Keratinocyte (primary cell): ENCODE measurements around the gene NTN3. TPM values are rescaled to one million over a fixed set of nuclear protein-coding genes. Genes with fewer than 3 reads are reported as not detected.

Source experiments
- DNase-seq: peaks from one replicate; pipeline ENCODE4 v3.0.0-alpha.2; 2011; ENCODE audit warnings: low read depth, missing footprints, low spot score
- FAIRE-seq: peaks from 2 replicates; lab custom pipeline; 2011; peaks lifted over from hg19 to GRCh38; lab: Jason Lieb, UNC
- H2AFZ ChIP-seq: 2 replicates; pipeline ENCODE4 v1.6.0; 2012; ENCODE audit warnings: low read length, control low read depth, inconsistent platforms; ENCODE audit not compliant: control insufficient read depth
- H3K27ac ChIP-seq: 2 replicates; pipeline ENCODE4 v1.5.1; 2011; ENCODE audit warnings: low read length; ENCODE audit not compliant: control insufficient read depth, insufficient read depth
- H3K27me3 ChIP-seq: 3 replicates; pipeline ENCODE4 v1.6.0; 2011; ENCODE audit warnings: low read length; ENCODE audit not compliant: control insufficient read depth, insufficient read depth; ENCODE audit errors: extremely low read depth
- H3K36me3 ChIP-seq, 2 experiments: 2 replicates in 1 of 2; 3 replicates in 1 of 2; pipeline ENCODE4 v1.5.1; 2011; ENCODE audit warnings: low read length in 2 of 2, mild to moderate bottlenecking in 1 of 2; ENCODE audit not compliant: control insufficient read depth in 2 of 2, insufficient read depth in 2 of 2; ENCODE audit errors: extremely low read depth in 1 of 2
- H3K4me1 ChIP-seq: 3 replicates; pipeline ENCODE4 v1.5.1; 2011; ENCODE audit warnings: low read length; ENCODE audit not compliant: control insufficient read depth, insufficient read depth; ENCODE audit errors: extremely low read depth
- H3K4me2 ChIP-seq: 3 replicates; pipeline ENCODE4 v1.6.0; 2011; ENCODE audit warnings: low read depth, low read length; ENCODE audit not compliant: control insufficient read depth, insufficient read depth; ENCODE audit errors: extremely low read depth
- H3K4me3 ChIP-seq, 3 experiments: fragments of 200-600 bp in 1 of 3; sonication (generic) in 1 of 3; 2 replicates in 2 of 3; 3 replicates in 1 of 3; pipeline ENCODE4 v1.5.1; 2011 to 2016; ENCODE audit warnings: low read length in 3 of 3, mild to moderate bottlenecking in 3 of 3, control low read depth in 2 of 3, inconsistent platforms in 1 of 3, low read depth in 1 of 3, mixed read lengths in 1 of 3, mixed run types in 1 of 3, moderate library complexity in 1 of 3; ENCODE audit not compliant: control insufficient read depth in 2 of 3, insufficient read depth in 2 of 3; ENCODE audit errors: extremely low read depth in 1 of 3
- H3K79me2 ChIP-seq: 2 replicates; pipeline ENCODE4 v1.6.0; 2012; ENCODE audit warnings: low read length; ENCODE audit not compliant: control insufficient read depth, insufficient read depth
- H3K9ac ChIP-seq: 3 replicates; pipeline ENCODE4 v1.6.0; 2011; ENCODE audit warnings: low read length; ENCODE audit not compliant: control insufficient read depth, insufficient read depth; ENCODE audit errors: extremely low read depth
- H3K9me1 ChIP-seq: 3 replicates; pipeline ENCODE4 v1.6.0; 2011; ENCODE audit warnings: low read length; ENCODE audit not compliant: control insufficient read depth, insufficient read depth; ENCODE audit errors: extremely low read depth
- H3K9me3 ChIP-seq: 2 replicates; pipeline ENCODE4 v1.5.1; 2012; ENCODE audit warnings: low read depth, low read length; ENCODE audit not compliant: control insufficient read depth
- H4K20me1 ChIP-seq: 3 replicates; pipeline ENCODE4 v1.6.0; 2011; ENCODE audit warnings: low read length; ENCODE audit not compliant: control insufficient read depth, insufficient read depth; ENCODE audit errors: extremely low read depth
- CTCF ChIP-seq, 3 experiments: IDR thresholded peaks in 1 of 3; conservative IDR thresholded peaks in 1 of 3; optimal IDR thresholded peaks in 1 of 3; 2 replicates in 2 of 3; 3 replicates in 1 of 3; pipeline versions ENCODE3 to v1.5.1; 2011; ENCODE audit warnings: low read length in 3 of 3, mild to moderate bottlenecking in 3 of 3, moderate library complexity in 2 of 3, control low read depth in 1 of 3, inconsistent platforms in 1 of 3; ENCODE audit not compliant: insufficient read depth in 2 of 3; ENCODE audit errors: extremely low read depth in 1 of 3
- EZH2 ChIP-seq: IDR thresholded peaks from one replicate; pipeline ENCODE4 v1.6.1; 2012; ENCODE audit warnings: inconsistent platforms, mild to moderate bottlenecking, low read length, moderate library complexity
- dilution Hi-C: fragments of 300-500 bp; cut with MboI; formaldehyde crosslinking; loops from one replicate; pipeline ENCODE4 v1.7.0; 2020; ENCODE audit warnings: low sequenced_read_pairs; ENCODE audit not compliant: extremely low pct_ligation_motif_present
- polyA plus RNA-seq, 5 experiments: library from polyadenylated mRNA; depleted of rRNA in 3 of 5; stranded (reverse) in 3 of 5; stranded (forward) in 1 of 5; unstranded in 1 of 5; fragments of >200 nt; gene quantifications; 1 replicate in 1 of 5; 2 replicates in 3 of 5; 3 replicates in 1 of 5; pipeline versions ENCODE4 v1.2.1 to v1.2.3, GENCODE V29; 2011 to 2012; ENCODE audit warnings: missing spikeins in 2 of 5, low read depth in 1 of 5, low replicate concordance in 1 of 5

Gene NTN3
- polyA plus RNA-seq, 1 donor (not counting 4 experiments of a cell fraction or from before 2014, with no cell fraction given) = not detected

- Histone ChIP-seq H3K9me1 (no peaks in the 10 kb centered on the region), H3K79me2 (peaks cover 15% of the 10 kb centered on the region), H3K4me1 (peaks cover 9% of the 10 kb centered on the region), H3K27ac (no peak overlapping the region), H3K27me3 (no peaks in the 10 kb centered on the region), H3K36me3 (peaks cover 0 to 1% of the 10 kb centered on the region in 2 experiments), H3K4me3 (no peak overlapping the region), H3K4me2 (no peak overlapping the region), H3K9me3 (no peaks in the 10 kb centered on the region), H2AFZ (no peak overlapping the region), H3K9ac (no peak overlapping the region), H4K20me1 (peaks cover 3% of the 10 kb centered on the region)
- TF ChIP-seq EZH2 (no peak), CTCF (optimal IDR thresholded peaks at IDR 0.05 in 1 of 3, IDR thresholded peaks at IDR 0.05 in 1 of 3, conservative IDR thresholded peaks at IDR 0.05 in 1 of 3; ENCODE audit: extremely low read depth in 1 of 3, insufficient read depth in 2 of 3, low read length in 3 of 3) (no peak)
- dilution Hi-C loops = no loop called here
- FAIRE-seq = no peak
- DNase-seq = no peak
Measured at GRCh38 chr16:2425825-2426430, 45.2 kb upstream of the NTN3 start.

GRCh38 chr16:2426941-2427361 is 44.1 kb upstream of the NTN3 start:
- FAIRE-seq (no peak), DNase-seq (no peak)
- Histone ChIP-seq H3K9me1 (no peaks in the 10 kb centered on the region), H4K20me1 (peaks cover 3% of the 10 kb centered on the region), H3K4me2 (no peak overlapping the region), H3K27ac (no peak overlapping the region), H3K27me3 (no peaks in the 10 kb centered on the region), H3K36me3 (peaks cover 0 to 4% of the 10 kb centered on the region in 2 experiments), H3K9me3 (no peaks in the 10 kb centered on the region), H3K4me1 (peaks cover 12% of the 10 kb centered on the region), H3K4me3 (no peak overlapping the region), H3K79me2 (peaks cover 20% of the 10 kb centered on the region), H2AFZ (no peak overlapping the region), H3K9ac (no peak overlapping the region)
- dilution Hi-C loops = no loop called here
- no peak for TF ChIP-seq CTCF (optimal IDR thresholded peaks at IDR 0.05 in 1 of 3, IDR thresholded peaks at IDR 0.05 in 1 of 3, conservative IDR thresholded peaks at IDR 0.05 in 1 of 3; ENCODE audit: extremely low read depth in 1 of 3, insufficient read depth in 2 of 3, low read length in 3 of 3)
- TF ChIP-seq EZH2 = no peak
